GM23338 (cell line): ENCODE results near the gene PAMR1. TPM values are rescaled to one million over a fixed set of nuclear protein-coding genes. Genes with fewer than 3 reads are reported as not detected.

Experiments used
- ATAC-seq: fragments of 200-7000 bp; cut with Tn5 transposase; 3 replicates; pipeline ENCODE4 v1.9.1; 2020
- DNase-seq: peaks from one replicate; pipeline ENCODE4 v3.0.0-alpha.2; 2015; ENCODE audit warnings: low spot score
- H2AFZ ChIP-seq: fragments of 200-600 bp; sonication (generic); 2 replicates; pipeline ENCODE4 v1.8.0; 2016; ENCODE audit warnings: antibody characterized with exemption, mild to moderate bottlenecking, moderate library complexity
- H3F3A ChIP-seq: fragments of 200-600 bp; sonication (generic); replicated peaks from 2 replicates; pipeline ENCODE4 v1.8.0; 2017; ENCODE audit warnings: antibody characterized with exemption, mixed run types, low read depth
- H3K27ac ChIP-seq: fragments of 200-600 bp; sonication (generic); 2 replicates; pipeline ENCODE4 v1.6.1; 2016; ENCODE audit warnings: low read depth
- H3K27me3 ChIP-seq: fragments of 200-600 bp; sonication (generic); 2 replicates; pipeline ENCODE4 v1.8.0; 2016; ENCODE audit warnings: mild to moderate bottlenecking, mixed run types, moderate library complexity; ENCODE audit not compliant: insufficient read depth
- H3K36me3 ChIP-seq: fragments of 200-600 bp; sonication (generic); 2 replicates; pipeline ENCODE4 v1.8.0; 2016; ENCODE audit warnings: mild to moderate bottlenecking; ENCODE audit not compliant: insufficient read depth
- H3K4me1 ChIP-seq: fragments of 200-600 bp; sonication (generic); 2 replicates; pipeline ENCODE4 v1.8.0; 2016; ENCODE audit warnings: mild to moderate bottlenecking, moderate library complexity; ENCODE audit not compliant: insufficient read depth
- H3K4me2 ChIP-seq: fragments of 200-600 bp; sonication (generic); 2 replicates; pipeline ENCODE4 v1.7.1; 2017; ENCODE audit warnings: mixed run types
- H3K4me3 ChIP-seq: fragments of 200-600 bp; sonication (generic); 2 replicates; pipeline ENCODE4 v1.6.1; 2016; ENCODE audit warnings: mixed run types
- H3K79me2 ChIP-seq: fragments of 200-600 bp; sonication (generic); replicated peaks from 2 replicates; pipeline ENCODE4 v1.8.0; 2017; ENCODE audit warnings: mild to moderate bottlenecking; ENCODE audit not compliant: insufficient read depth
- H3K9me2 ChIP-seq: fragments of 200-600 bp; sonication (generic); 2 replicates; pipeline ENCODE4 v1.8.0; 2017; ENCODE audit not compliant: insufficient read depth
- H4K20me1 ChIP-seq: fragments of 200-600 bp; sonication (generic); replicated peaks from 2 replicates; pipeline ENCODE4 v1.8.0; 2017; ENCODE audit warnings: mild to moderate bottlenecking; ENCODE audit not compliant: insufficient read depth
- H3K27ac Mint-ChIP-seq: 2 replicates; pipeline ENCODE4 v1.8.0; 2020; ENCODE audit warnings: inconsistent platforms, mild to moderate bottlenecking, moderate library complexity, mixed read lengths
- H3K27me3 Mint-ChIP-seq: 3 replicates; pipeline ENCODE4 v1.8.0; 2022; ENCODE audit warnings: low read depth, mild to moderate bottlenecking, moderate library complexity, mixed read lengths, inconsistent platforms; ENCODE audit not compliant: insufficient read depth, poor library complexity
- H3K36me3 Mint-ChIP-seq: 3 replicates; pipeline ENCODE4 v1.8.0; 2021; ENCODE audit warnings: low read depth, mild to moderate bottlenecking, inconsistent platforms, moderate library complexity, mixed read lengths
- H3K4me1 Mint-ChIP-seq: 3 replicates; pipeline ENCODE4 v1.8.0; 2020; ENCODE audit warnings: mild to moderate bottlenecking, inconsistent platforms, mixed read lengths
- H3K4me3 Mint-ChIP-seq: 3 replicates; pipeline ENCODE4 v1.8.0; 2021; ENCODE audit warnings: moderate library complexity, mild to moderate bottlenecking, inconsistent platforms, mixed read lengths
- H3K9me3 Mint-ChIP-seq: 3 replicates; pipeline ENCODE4 v1.8.0; 2020; ENCODE audit warnings: moderate library complexity, mild to moderate bottlenecking, inconsistent platforms, mixed read lengths
- CREB1 ChIP-seq: fragments of 250-450 bp; sonication (Bioruptor Pico); IDR thresholded peaks from 2 replicates; pipeline ENCODE4 v1.5.0; 2020; ENCODE audit warnings: low read depth, mild to moderate bottlenecking, moderate library complexity
- CTCF ChIP-seq, 2 experiments: fragments of 200-600 bp in 1 of 2; sonication (generic) in 1 of 2; conservative IDR thresholded peaks; 2 replicates each; pipeline versions ENCODE4 v1.5.1 to v1.6.1; 2016 to 2017; ENCODE audit warnings: antibody characterized with exemption in 2 of 2, low read depth in 2 of 2, mild to moderate bottlenecking in 2 of 2, moderate library complexity in 1 of 2
- ETS1 ChIP-seq: IDR thresholded peaks from 2 replicates; pipeline ENCODE4 v1.6.1; 2016; ENCODE audit warnings: antibody characterized with exemption
- EZH2 ChIP-seq: fragments of 200-600 bp; sonication (generic); IDR thresholded peaks from one replicate; pipeline ENCODE4 v1.8.0; 2017; ENCODE audit warnings: antibody characterized with exemption, mild to moderate bottlenecking, low read depth; ENCODE audit not compliant: unreplicated experiment
- EZH2phosphoT487 ChIP-seq: fragments of 200-600 bp; sonication (generic); IDR thresholded peaks from one replicate; pipeline ENCODE4 v1.8.1; 2018; ENCODE audit warnings: antibody characterized with exemption; ENCODE audit not compliant: unreplicated experiment
- JUNB ChIP-seq: IDR thresholded peaks from one replicate; pipeline ENCODE4 v1.6.1; 2016; ENCODE audit warnings: antibody characterized with exemption; ENCODE audit not compliant: unreplicated experiment
- NANOG ChIP-seq: IDR thresholded peaks from 2 replicates; pipeline ENCODE4 v1.6.1; 2016; ENCODE audit warnings: antibody characterized with exemption, borderline replicate concordance
- POLR2AphosphoS5 ChIP-seq: IDR thresholded peaks from 2 replicates; pipeline ENCODE4 v1.6.1; 2016; ENCODE audit warnings: antibody characterized with exemption, low read depth
- REST ChIP-seq: IDR thresholded peaks from one replicate; pipeline ENCODE4 v1.6.1; 2018; ENCODE audit warnings: antibody characterized with exemption; ENCODE audit not compliant: unreplicated experiment
- STAT1 ChIP-seq: IDR thresholded peaks from one replicate; pipeline ENCODE4 v1.6.1; 2016; ENCODE audit warnings: antibody characterized with exemption; ENCODE audit not compliant: unreplicated experiment
- ZNF114 ChIP-seq: fragments of 250-450 bp; sonication (Bioruptor Pico); IDR thresholded peaks from 2 replicates; pipeline ENCODE4 v1.5.0; 2020; ENCODE audit warnings: mild to moderate bottlenecking, moderate library complexity
- ZNF331 ChIP-seq: fragments of 250-450 bp; sonication (Bioruptor Pico); IDR thresholded peaks from 2 replicates; pipeline ENCODE4 v1.5.0; 2020; ENCODE audit warnings: low read depth, mild to moderate bottlenecking, moderate library complexity
- ZNF462 ChIP-seq: fragments of 250-450 bp; sonication (Bioruptor Pico); IDR thresholded peaks from 2 replicates; pipeline ENCODE4 v1.5.0; 2020; ENCODE audit warnings: mild to moderate bottlenecking, moderate library complexity
- polyA plus RNA-seq: library from polyadenylated mRNA; unstranded; fragments of >200 nt; fragmentation: Nextera tagmentation; extraction: Ambion mirVana; gene quantifications from 2 replicates; pipeline ENCODE4 v1.2.1, GENCODE V29; 2016
- total RNA-seq: library from RNA; depleted of rRNA; stranded (reverse); fragments of >200 nt; shearing (Covaris generic); gene quantifications from 2 replicates; pipeline ENCODE4 v1.2.3, GENCODE V29; 2014

Gene PAMR1
- total and polyA plus RNA-seq, 2 experiments from 2014 or later, result 1.6 to 3.1 TPM

GRCh38 chr11:35559949-35560348, 34.5 kb upstream of the PAMR1 start:
- TF ChIP-seq CTCF (conservative IDR thresholded peaks at IDR 0.05; ENCODE audit: low read depth in 2 of 2) (no peak), CREB1 (CRISPR knock-in tag) (no peak), ZNF331 (CRISPR knock-in tag) (no peak), ZNF462 (no peak), ETS1 (no peak), JUNB (no peak), EZH2phosphoT487 (no peak), ZNF114 (no peak), STAT1 (no peak), REST (no peak), EZH2 (no peak), POLR2AphosphoS5 (no peak), NANOG (no peak)
- H3F3A ChIP-seq, result no peaks in the 10 kb centered on the region
- H4K20me1 ChIP-seq, result no peaks in the 10 kb centered on the region
- H3K4me2 ChIP-seq, result no peak overlapping the region
- H3K27me3 Mint-ChIP-seq, result peaks cover 3% of the 10 kb centered on the region
- DNase-seq (no peak), ATAC-seq (no peak)
- H3K79me2 ChIP-seq, result no peaks in the 10 kb centered on the region
- no peak overlapping the region for H3K27ac ChIP-seq
- no peaks in the 10 kb centered on the region for H3K9me3 Mint-ChIP-seq
- H2AFZ ChIP-seq, result no peak overlapping the region
- H3K4me1 ChIP-seq, result no peaks in the 10 kb centered on the region
- H3K27me3 ChIP-seq, result no peaks in the 10 kb centered on the region
- H3K4me1 Mint-ChIP-seq, result peaks cover 2% of the 10 kb centered on the region; the same call in 2 of the 3 replicates
- H3K36me3 ChIP-seq, result no peaks in the 10 kb centered on the region
- no peak overlapping the region for H3K4me3 ChIP-seq
- no peak overlapping the region for H3K27ac Mint-ChIP-seq
- no peaks in the 10 kb centered on the region for H3K36me3 Mint-ChIP-seq
- no peak overlapping the region for H3K4me3 Mint-ChIP-seq
- no peaks in the 10 kb centered on the region for H3K9me2 ChIP-seq
